A673 (cell line): ENCODE results near the gene COL11A2.

Experiments used
- EZH2 ChIP-seq: fragments of 200-600 bp; sonication (generic); IDR thresholded peaks from 2 replicates; pipeline ENCODE4 v1.6.1; 2017; ENCODE audit warnings: borderline replicate concordance, low read depth, mild to moderate bottlenecking, mixed read lengths, antibody characterized with exemption, low read length; ENCODE audit not compliant: poor library complexity, severe bottlenecking
- TF ChIP-seq, protein P1 (sequence below): fragments of 300-800, 200-600 bp; sonication (generic); conservative IDR thresholded peaks from 2 replicates; pipeline ENCODE4 v1.5.1; 2017; ENCODE audit warnings: low read depth, mild to moderate bottlenecking, antibody characterized with exemption, low read length, moderate library complexity, mixed read lengths

DNA sequence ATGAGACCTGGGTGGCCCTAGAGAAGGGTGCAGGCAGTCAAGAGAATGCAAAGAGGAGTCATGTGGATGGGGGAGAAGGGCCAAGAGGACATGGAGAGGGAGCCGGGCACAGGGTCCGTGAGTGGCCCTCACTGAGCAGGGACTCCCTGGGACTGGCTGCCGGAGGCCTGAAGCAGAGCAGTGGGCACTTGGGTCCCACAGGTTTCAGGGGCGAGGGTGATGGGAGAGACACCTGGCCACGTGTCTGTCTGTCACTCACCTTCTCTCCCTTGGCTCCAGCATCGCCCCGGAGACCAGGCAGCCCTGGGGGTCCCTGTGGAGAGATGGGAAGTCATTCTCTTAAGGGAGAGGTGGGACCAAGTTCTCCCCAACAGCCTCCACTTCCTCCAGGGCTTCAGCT is 25.5 kb downstream of the COL11A2 start:
- TF ChIP-seq, protein P1, sequence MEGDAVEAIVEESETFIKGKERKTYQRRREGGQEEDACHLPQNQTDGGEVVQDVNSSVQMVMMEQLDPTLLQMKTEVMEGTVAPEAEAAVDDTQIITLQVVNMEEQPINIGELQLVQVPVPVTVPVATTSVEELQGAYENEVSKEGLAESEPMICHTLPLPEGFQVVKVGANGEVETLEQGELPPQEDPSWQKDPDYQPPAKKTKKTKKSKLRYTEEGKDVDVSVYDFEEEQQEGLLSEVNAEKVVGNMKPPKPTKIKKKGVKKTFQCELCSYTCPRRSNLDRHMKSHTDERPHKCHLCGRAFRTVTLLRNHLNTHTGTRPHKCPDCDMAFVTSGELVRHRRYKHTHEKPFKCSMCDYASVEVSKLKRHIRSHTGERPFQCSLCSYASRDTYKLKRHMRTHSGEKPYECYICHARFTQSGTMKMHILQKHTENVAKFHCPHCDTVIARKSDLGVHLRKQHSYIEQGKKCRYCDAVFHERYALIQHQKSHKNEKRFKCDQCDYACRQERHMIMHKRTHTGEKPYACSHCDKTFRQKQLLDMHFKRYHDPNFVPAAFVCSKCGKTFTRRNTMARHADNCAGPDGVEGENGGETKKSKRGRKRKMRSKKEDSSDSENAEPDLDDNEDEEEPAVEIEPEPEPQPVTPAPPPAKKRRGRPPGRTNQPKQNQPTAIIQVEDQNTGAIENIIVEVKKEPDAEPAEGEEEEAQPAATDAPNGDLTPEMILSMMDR, result no peak
- no peak for TF ChIP-seq EZH2
